ENCODE results near the gene CITED4.

DNA sequence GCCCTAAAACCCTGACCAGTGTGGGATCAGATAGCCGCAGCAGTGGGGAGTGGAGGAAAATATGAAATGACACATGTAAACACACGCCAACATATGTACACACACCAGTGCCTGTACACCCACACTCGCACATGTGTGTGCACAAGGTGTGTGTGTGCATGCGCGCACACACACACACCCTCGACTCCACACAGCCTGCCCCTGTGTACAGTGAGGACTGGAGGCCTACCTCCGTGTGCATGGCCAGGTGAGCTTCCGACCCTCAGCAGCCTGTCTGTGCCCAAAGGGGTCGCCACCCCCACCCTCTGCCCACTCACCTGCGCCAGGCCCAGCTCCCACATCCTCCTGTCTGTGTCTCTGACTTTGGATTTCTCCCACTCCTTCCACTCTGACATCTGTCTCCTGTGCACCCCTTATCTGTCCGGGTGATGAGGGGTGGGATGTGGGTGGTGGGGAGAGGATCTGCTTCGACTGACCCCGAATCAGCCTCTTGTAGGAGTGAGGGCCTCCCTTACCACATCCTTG, 31.7 kb downstream of the CITED4 start:
- TF ChIP-seq, protein P1, sequence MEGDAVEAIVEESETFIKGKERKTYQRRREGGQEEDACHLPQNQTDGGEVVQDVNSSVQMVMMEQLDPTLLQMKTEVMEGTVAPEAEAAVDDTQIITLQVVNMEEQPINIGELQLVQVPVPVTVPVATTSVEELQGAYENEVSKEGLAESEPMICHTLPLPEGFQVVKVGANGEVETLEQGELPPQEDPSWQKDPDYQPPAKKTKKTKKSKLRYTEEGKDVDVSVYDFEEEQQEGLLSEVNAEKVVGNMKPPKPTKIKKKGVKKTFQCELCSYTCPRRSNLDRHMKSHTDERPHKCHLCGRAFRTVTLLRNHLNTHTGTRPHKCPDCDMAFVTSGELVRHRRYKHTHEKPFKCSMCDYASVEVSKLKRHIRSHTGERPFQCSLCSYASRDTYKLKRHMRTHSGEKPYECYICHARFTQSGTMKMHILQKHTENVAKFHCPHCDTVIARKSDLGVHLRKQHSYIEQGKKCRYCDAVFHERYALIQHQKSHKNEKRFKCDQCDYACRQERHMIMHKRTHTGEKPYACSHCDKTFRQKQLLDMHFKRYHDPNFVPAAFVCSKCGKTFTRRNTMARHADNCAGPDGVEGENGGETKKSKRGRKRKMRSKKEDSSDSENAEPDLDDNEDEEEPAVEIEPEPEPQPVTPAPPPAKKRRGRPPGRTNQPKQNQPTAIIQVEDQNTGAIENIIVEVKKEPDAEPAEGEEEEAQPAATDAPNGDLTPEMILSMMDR (IDR thresholded peaks at IDR 0.05; ENCODE audit: insufficient read depth, low read depth, low read length) = no peak
- TF ChIP-seq EZH2 (IDR thresholded peaks at IDR 0.05; ENCODE audit: insufficient read depth, low read length) = no peak
